Ascending aorta (tissue), 2 donors: ENCODE results near the gene PGM1. TPM values are rescaled to one million over a fixed set of nuclear protein-coding genes. Genes with fewer than 3 reads are reported as not detected.

Experiments
- DNase-seq, 2 donors: peaks; one replicate each; pipeline ENCODE4 v3.0.0-alpha.2; 2019; ENCODE audit warnings: low spot score in 2 of 2
- H3K27ac ChIP-seq, 2 donors: fragments of 200-600 bp; sonication (generic); one replicate each; pipeline ENCODE4 v1.5.1; 2016 to 2017; ENCODE audit warnings: mild to moderate bottlenecking in 1 of 2
- H3K27me3 ChIP-seq: fragments of 200-600 bp; sonication (generic); one replicate; pipeline ENCODE4 v1.5.1; 2017
- H3K36me3 ChIP-seq, 2 donors: fragments of 200-600 bp; sonication (generic); one replicate each; pipeline ENCODE4 v1.5.1; 2016
- H3K4me1 ChIP-seq, 2 donors: fragments of 200-600 bp; sonication (generic); one replicate each; pipeline ENCODE4 v1.5.1; 2016 to 2017; ENCODE audit warnings: mild to moderate bottlenecking in 1 of 2
- H3K4me3 ChIP-seq, 2 donors: fragments of 200-600 bp; sonication (generic); one replicate each; pipeline ENCODE4 v1.5.1; 2016 to 2017; ENCODE audit warnings: mild to moderate bottlenecking in 1 of 2
- H3K9me3 ChIP-seq, 2 donors: fragments of 200-600 bp; sonication (generic); one replicate each; pipeline ENCODE4 v1.5.1; 2016
- intact Hi-C: fragments of 100-400 bp; cut with DNase I; formaldehyde crosslinking; loops from one replicate; pipeline ENCODE4 v1.15.1; 2023
- total RNA-seq: library from RNA; depleted of rRNA; stranded (reverse); fragments of >200 nt; gene quantifications from one replicate; pipeline ENCODE4 v1.1.0, GENCODE V29; 2016
- TF ChIP-seq, protein P1 (sequence below), 3 experiments: fragments of 200-600 bp in 2 of 3; fragments of 450-650 bp in 1 of 3; sonication (generic) in 2 of 3; IDR thresholded peaks; one replicate each; pipeline ENCODE4 v1.5.1; 2016 to 2019; ENCODE audit warnings: antibody characterized with exemption in 3 of 3, mild to moderate bottlenecking in 1 of 3, moderate library complexity in 1 of 3

PGM1 gene
- total RNA-seq, 1 donor from 2014 or later, result 23.7 TPM

DNA sequence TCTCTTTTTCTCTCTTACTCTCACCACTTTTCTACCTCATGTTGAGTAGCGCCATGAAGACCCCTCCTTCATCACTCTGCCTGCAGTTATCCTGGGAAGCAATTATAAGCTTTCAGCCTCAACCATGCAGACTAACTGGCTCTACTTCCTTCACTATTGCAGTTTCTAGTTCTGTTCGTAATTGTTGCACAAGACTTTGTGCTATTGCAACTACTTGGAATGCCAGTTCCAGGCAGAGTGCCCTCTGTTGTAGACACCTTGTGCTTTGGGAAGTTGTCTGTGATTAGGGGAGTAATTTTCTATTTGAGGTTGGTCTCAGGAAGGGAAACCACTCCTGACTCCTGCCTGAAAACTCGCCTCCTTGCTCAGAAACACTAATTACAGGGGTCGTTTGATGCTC is 19.4 kb downstream of the PGM1 start:
- Histone ChIP-seq H3K27ac (no peak overlapping the region), H3K27me3 (no peaks in the 10 kb centered on the region), H3K4me1 (peaks cover 0 to 13% of the 10 kb centered on the region in 2 donors), H3K4me3 (no peak overlapping the region), H3K9me3 (no peaks in the 10 kb centered on the region), H3K36me3 (no peaks in the 10 kb centered on the region)
- TF ChIP-seq, protein P1, sequence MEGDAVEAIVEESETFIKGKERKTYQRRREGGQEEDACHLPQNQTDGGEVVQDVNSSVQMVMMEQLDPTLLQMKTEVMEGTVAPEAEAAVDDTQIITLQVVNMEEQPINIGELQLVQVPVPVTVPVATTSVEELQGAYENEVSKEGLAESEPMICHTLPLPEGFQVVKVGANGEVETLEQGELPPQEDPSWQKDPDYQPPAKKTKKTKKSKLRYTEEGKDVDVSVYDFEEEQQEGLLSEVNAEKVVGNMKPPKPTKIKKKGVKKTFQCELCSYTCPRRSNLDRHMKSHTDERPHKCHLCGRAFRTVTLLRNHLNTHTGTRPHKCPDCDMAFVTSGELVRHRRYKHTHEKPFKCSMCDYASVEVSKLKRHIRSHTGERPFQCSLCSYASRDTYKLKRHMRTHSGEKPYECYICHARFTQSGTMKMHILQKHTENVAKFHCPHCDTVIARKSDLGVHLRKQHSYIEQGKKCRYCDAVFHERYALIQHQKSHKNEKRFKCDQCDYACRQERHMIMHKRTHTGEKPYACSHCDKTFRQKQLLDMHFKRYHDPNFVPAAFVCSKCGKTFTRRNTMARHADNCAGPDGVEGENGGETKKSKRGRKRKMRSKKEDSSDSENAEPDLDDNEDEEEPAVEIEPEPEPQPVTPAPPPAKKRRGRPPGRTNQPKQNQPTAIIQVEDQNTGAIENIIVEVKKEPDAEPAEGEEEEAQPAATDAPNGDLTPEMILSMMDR (IDR thresholded peaks at IDR 0.05), result no peak
- intact Hi-C loops, result no loop called here
- DNase-seq, result no peak

DNA sequence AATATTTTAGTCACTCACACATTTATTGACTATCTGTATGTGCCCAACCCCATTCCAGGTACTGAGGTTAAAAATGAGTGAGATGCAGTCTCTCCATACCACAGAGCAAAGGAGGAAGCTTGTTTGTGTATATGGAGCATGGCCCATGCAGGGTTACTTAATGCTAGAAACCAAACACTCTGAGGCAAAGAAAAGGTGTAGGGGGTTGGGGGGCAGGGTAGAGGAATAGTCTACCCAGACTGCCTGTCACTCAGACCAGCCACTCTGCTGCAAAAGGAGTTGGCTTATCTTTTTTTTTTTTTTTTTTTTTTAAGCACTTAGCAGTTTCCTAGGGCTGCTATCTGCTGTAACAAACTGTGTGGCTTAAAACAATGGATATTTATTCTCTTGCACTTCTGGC is 19.8 kb downstream of the PGM1 start:
- H3K4me1 ChIP-seq, result peaks cover 0 to 13% of the 10 kb centered on the region in 2 donors
- H3K9me3 ChIP-seq, result no peaks in the 10 kb centered on the region
- intact Hi-C loops, result no loop called here
- no peaks in the 10 kb centered on the region for H3K27me3 ChIP-seq
- TF ChIP-seq, protein P1 (IDR thresholded peaks at IDR 0.05), result no peak
- no peak overlapping the region for H3K27ac ChIP-seq
- H3K4me3 ChIP-seq, result no peak overlapping the region
- DNase-seq, result no peak
- H3K36me3 ChIP-seq, result no peaks in the 10 kb centered on the region

DNA sequence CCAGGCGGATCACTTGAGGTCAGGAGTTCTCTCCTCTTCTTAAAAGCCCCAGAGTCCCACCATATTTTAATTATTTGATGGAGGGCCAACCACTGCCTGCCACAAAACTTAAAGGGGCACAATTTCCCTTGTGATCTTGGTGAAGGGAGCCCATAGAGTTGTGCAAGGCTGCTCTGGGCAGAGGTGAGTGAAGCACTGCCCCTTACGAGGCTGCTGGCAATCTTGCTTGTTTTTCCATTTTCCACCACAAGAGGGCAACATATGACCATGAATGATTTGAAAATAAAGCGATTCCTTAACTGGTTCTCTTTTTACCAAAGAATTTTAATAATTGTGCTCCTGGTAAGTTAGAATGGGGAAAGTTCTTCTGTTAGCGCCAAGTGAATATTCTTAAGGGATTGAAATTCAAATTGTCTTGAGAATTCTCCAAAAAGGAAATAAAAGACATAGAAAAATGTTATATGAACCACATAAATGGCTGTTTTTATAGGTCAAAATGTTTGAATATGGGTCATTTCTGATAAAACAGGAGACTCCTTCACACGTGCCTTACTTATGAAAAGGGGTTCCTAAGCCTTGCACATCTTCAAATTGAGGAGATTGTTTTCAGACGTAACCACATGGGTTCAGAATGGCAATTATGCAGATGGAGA is 22.7 kb downstream of the PGM1 start:
- H3K4me3 ChIP-seq, result no peak overlapping the region
- H3K36me3 ChIP-seq, result no peaks in the 10 kb centered on the region
- DNase-seq, result peak in 1 of 2 donors; percentile 87
- intact Hi-C loops, result loop anchor here (1.0 to 5.0 kb wide), 5 partner anchors 56 to 630 kb away; no protein-coding TSS in a partner anchor
- H3K4me1 ChIP-seq, result peaks cover 0 to 13% of the 10 kb centered on the region in 2 donors
- TF ChIP-seq, protein P1 (IDR thresholded peaks at IDR 0.05), result peak; percentile 67 to 85 (median 77)
- no peak overlapping the region for H3K27ac ChIP-seq
- H3K27me3 ChIP-seq, result no peaks in the 10 kb centered on the region
- no peaks in the 10 kb centered on the region for H3K9me3 ChIP-seq

DNA sequence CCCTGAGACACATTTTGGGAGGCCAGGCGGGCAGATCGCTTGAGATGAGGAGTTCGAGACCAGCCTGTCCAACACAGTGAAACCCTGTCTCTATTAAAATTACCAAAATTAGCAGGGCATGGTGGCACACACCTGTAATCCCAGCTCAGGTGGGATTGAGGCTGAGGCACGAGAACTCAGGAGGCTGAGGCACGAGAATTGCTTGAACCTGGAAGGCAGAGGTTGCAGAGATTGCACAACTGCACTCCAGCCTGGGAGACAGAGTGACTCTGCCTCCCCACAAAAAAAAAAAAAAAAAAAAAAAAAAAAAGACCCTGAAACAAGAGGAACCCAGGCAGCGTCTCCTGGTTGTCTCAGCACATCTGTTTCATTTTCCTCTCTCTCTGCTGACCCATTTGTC is 24.2 kb downstream of the PGM1 start:
- peaks cover 0 to 18% of the 10 kb centered on the region in 2 donors for H3K4me1 ChIP-seq

DNA sequence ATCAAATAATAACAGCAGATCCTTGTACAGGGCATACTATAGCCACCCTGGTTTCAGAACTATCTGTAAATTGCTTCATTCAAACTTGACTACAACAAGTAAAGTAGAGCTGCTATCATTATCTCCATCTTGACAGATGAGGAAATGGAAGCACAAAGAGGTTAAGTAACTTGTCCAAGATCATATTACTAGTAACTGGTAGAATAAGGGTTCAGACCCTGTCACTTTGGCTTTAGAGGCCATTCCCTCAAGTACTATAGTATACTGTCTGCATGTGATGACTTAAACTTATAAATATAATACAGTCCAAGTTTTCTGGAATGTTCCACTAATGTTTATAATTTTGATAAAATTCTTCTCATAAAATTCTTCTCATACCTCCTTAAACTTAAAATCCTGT is 24.8 kb downstream of the PGM1 start:
- H3K4me1 ChIP-seq, result peaks cover 0 to 20% of the 10 kb centered on the region in 2 donors
- H3K9me3 ChIP-seq, result no peaks in the 10 kb centered on the region
- no peaks in the 10 kb centered on the region for H3K36me3 ChIP-seq
- TF ChIP-seq, protein P1 (IDR thresholded peaks at IDR 0.05), result no peak
- H3K4me3 ChIP-seq, result no peak overlapping the region
- no peaks in the 10 kb centered on the region for H3K27me3 ChIP-seq
- intact Hi-C loops, result loop anchor here (5.0 kb wide), 4 partner anchors 54 to 304 kb away; no protein-coding TSS in a partner anchor
- DNase-seq, result no peak
- H3K27ac ChIP-seq, result peak overlapping the region in 1 of 2 donors; percentile 9

More for the DNA sequence above, 24.2 kb downstream of the PGM1 start:
- DNase-seq, result no peak
- Histone ChIP-seq H3K27me3 (no peaks in the 10 kb centered on the region), H3K36me3 (no peaks in the 10 kb centered on the region), H3K4me3 (no peak overlapping the region), H3K9me3 (no peaks in the 10 kb centered on the region), H3K27ac (peak overlapping the region in 1 of 2 donors; percentile 9)
- intact Hi-C loops, result loop anchor here (5.0 kb wide), 4 partner anchors 55 to 305 kb away; no protein-coding TSS in a partner anchor
- TF ChIP-seq, protein P1 (IDR thresholded peaks at IDR 0.05), result no peak
